ENCODE data around the gene XAB2.
A peak's percentile ranks its signal among the peaks of the same experiment; 100 is the strongest.
"Not testable (repeated sequence)": the region's sequence is repeated elsewhere in the genome, so short reads cannot be mapped to it uniquely, and the experiment has no call there.

Gene XAB2

GRCh38 chr19:7611541-7612279, 17.6 kb downstream of the XAB2 start:
- no peak for DNase-seq

GRCh38 chr19:7610491-7611240, 18.7 kb downstream of the XAB2 start:
- no peak for DNase-seq

GRCh38 chr19:7607874-7608560, 21.3 kb downstream of the XAB2 start:
- DNase-seq = no peak

GRCh38 chr19:7607212-7607873, 22.0 kb downstream of the XAB2 start:
- DNase-seq = no peak

- no peak for DNase-seq
Observed at GRCh38 chr19:7606289-7606688, 23.1 kb downstream of the XAB2 start.

GRCh38 chr19:7605490-7606222, 23.7 kb downstream of the XAB2 start:
- peak; percentile 79 for DNase-seq

- DNase-seq = peak; percentile 6
Observed at GRCh38 chr19:7603919-7604318, 25.4 kb downstream of the XAB2 start.

- no peak for DNase-seq
Observed at GRCh38 chr19:7602935-7603497, 26.3 kb downstream of the XAB2 start.

- no peak for DNase-seq
Observed at GRCh38 chr19:7602240-7602934, 27.0 kb downstream of the XAB2 start.

- no peak for DNase-seq
Observed at GRCh38 chr19:7600721-7601120, 28.6 kb downstream of the XAB2 start.

GRCh38 chr19:7598180-7598579, 31.2 kb downstream of the XAB2 start:
- no peak for DNase-seq

GRCh38 chr19:7597689-7598088, 31.7 kb downstream of the XAB2 start:
- DNase-seq = no peak

- DNase-seq = no peak
Observed at GRCh38 chr19:7596211-7596937, 33.0 kb downstream of the XAB2 start.

GRCh38 chr19:7595466-7596133, 33.7 kb downstream of the XAB2 start, which contains the start of gene CAMSAP3:
Gene CAMSAP3, plus strand, starts transcription at chr19:7595863. Its CDS starts 140 bp downstream, at chr19:7596003.
- peak; percentile 6 for DNase-seq

GRCh38 chr19:7590256-7590655, 39.1 kb downstream of the XAB2 start:
- no peak for DNase-seq

GRCh38 chr19:7589822-7590221, 39.5 kb downstream of the XAB2 start:
- DNase-seq = no peak

- no peak for DNase-seq
Observed at GRCh38 chr19:7582446-7582845, 46.9 kb downstream of the XAB2 start.

- DNase-seq = no peak
Observed at GRCh38 chr19:7579182-7579581, 50.2 kb downstream of the XAB2 start.

- DNase-seq = no peak
Observed at GRCh38 chr19:7578127-7578526, 51.2 kb downstream of the XAB2 start.

GRCh38 chr19:7577422-7577821, 51.9 kb downstream of the XAB2 start:
- not testable (repeated sequence) for DNase-seq
